BJ (cell line): ENCODE results near the gene HMOX2. TPM values are rescaled to one million over a fixed set of nuclear protein-coding genes. Genes with fewer than 3 reads are reported as not detected.

Source experiments
- CTCF ChIA-PET: fragments of 350-600 bp; formaldehyde crosslinking; extraction: SDS; loops from one replicate; lab custom pipeline; 2021; ENCODE audit warnings: antibody characterized with exemption, inconsistent platforms; lab: Yijun Ruan, JAX
- POLR2A ChIA-PET: fragments of 300-600 bp; sonication (Branson Sonifier 250); formaldehyde crosslinking; extraction: SDS; loops from one replicate; lab custom pipeline; 2021; ENCODE audit warnings: antibody characterized with exemption; lab: Charles Lee
- DNase-seq: peaks from one replicate; pipeline ENCODE4 v3.0.0-alpha.2; 2011; ENCODE audit warnings: low read depth
- H3K27me3 ChIP-seq: 2 replicates; pipeline ENCODE4 v1.6.0; 2011; ENCODE audit warnings: low read length; ENCODE audit not compliant: control insufficient read depth, insufficient read depth
- H3K36me3 ChIP-seq: 2 replicates; pipeline ENCODE4 v1.5.1; 2011; ENCODE audit warnings: low read length; ENCODE audit not compliant: control insufficient read depth, insufficient read depth
- H3K4me3 ChIP-seq: 2 replicates; pipeline ENCODE4 v1.5.1; 2011; ENCODE audit warnings: low read depth, mild to moderate bottlenecking, control low read depth, low read length
- CTCF ChIP-seq: IDR thresholded peaks from 2 replicates; pipeline ENCODE4 v1.5.1; 2011; ENCODE audit warnings: low read depth, mild to moderate bottlenecking, control low read depth, inconsistent platforms, low read length, moderate library complexity; ENCODE audit not compliant: insufficient read depth
- polyA plus RNA-seq: library from polyadenylated mRNA; depleted of rRNA; stranded (reverse); fragments of >200 nt; gene quantifications from 2 replicates; pipeline ENCODE4 v1.2.3, GENCODE V29; 2011

The HMOX2 gene
- polyA plus RNA-seq, 1 experiment, result 59.5 TPM

- H3K36me3 ChIP-seq, result peaks cover 9% of the 10 kb centered on the region
- H3K4me3 ChIP-seq, result no peak overlapping the region
- H3K27me3 ChIP-seq, result no peaks in the 10 kb centered on the region
- ChIA-PET CTCF (interaction anchor here (0.6 kb wide), 1 partner anchor 10 kb away, joined by 3 read pairs; no protein-coding TSS in a partner anchor), POLR2A (no interaction called here)
- TF ChIP-seq CTCF, result no peak
- no peak for DNase-seq
Observed at GRCh38 chr16:4433228-4433627, 43.0 kb upstream of the HMOX2 start.

GRCh38 chr16:4433914-4434787 lies 42.0 kb upstream of the HMOX2 start:
- peaks cover 9% of the 10 kb centered on the region for H3K36me3 ChIP-seq
- ChIA-PET POLR2A (no interaction called here), CTCF (no interaction called here)
- no peak overlapping the region for H3K4me3 ChIP-seq
- no peaks in the 10 kb centered on the region for H3K27me3 ChIP-seq
- TF ChIP-seq CTCF, result no peak
- DNase-seq, result no peak

- ChIA-PET POLR2A (no interaction called here), CTCF (no interaction called here)
- DNase-seq, result no peak
- no peaks in the 10 kb centered on the region for H3K27me3 ChIP-seq
- no peak overlapping the region for H3K4me3 ChIP-seq
- H3K36me3 ChIP-seq, result peaks cover 13% of the 10 kb centered on the region
- no peak for TF ChIP-seq CTCF
Observed at GRCh38 chr16:4435337-4436067, 40.7 kb upstream of the HMOX2 start.

- TF ChIP-seq CTCF, result no peak
- ChIA-PET POLR2A (no interaction called here), CTCF (interaction anchor here (0.6 kb wide), 2 partner anchors 145 to 1443 kb away, joined by 3 to 4 read pairs; no protein-coding TSS in a partner anchor)
- H3K36me3 ChIP-seq, result peaks cover 18% of the 10 kb centered on the region
- H3K4me3 ChIP-seq, result no peak overlapping the region
- DNase-seq, result no peak
- H3K27me3 ChIP-seq, result no peaks in the 10 kb centered on the region
Observed at GRCh38 chr16:4437366-4437765, 38.8 kb upstream of the HMOX2 start.

GRCh38 chr16:4442371-4442770 lies 33.8 kb upstream of the HMOX2 start:
- Histone ChIP-seq H3K4me3 (no peak overlapping the region), H3K36me3 (peaks cover 40% of the 10 kb centered on the region), H3K27me3 (no peaks in the 10 kb centered on the region)
- CTCF ChIA-PET, result interaction anchor here (0.6 to 1.3 kb wide), 2 partner anchors 9 to 395 kb away, joined by 3 read pairs; no protein-coding TSS in a partner anchor
- POLR2A ChIA-PET, result no interaction called here
- no peak for DNase-seq
- no peak for TF ChIP-seq CTCF
